ENCODE data around the gene CLRN1. TPM values are rescaled to one million over a fixed set of nuclear protein-coding genes. Genes with fewer than 3 reads are reported as not detected.

CLRN1 gene
- polyA plus RNA-seq, 1 of the 3 experiments (the other 2 are of a cell fraction): not detected

DNA sequence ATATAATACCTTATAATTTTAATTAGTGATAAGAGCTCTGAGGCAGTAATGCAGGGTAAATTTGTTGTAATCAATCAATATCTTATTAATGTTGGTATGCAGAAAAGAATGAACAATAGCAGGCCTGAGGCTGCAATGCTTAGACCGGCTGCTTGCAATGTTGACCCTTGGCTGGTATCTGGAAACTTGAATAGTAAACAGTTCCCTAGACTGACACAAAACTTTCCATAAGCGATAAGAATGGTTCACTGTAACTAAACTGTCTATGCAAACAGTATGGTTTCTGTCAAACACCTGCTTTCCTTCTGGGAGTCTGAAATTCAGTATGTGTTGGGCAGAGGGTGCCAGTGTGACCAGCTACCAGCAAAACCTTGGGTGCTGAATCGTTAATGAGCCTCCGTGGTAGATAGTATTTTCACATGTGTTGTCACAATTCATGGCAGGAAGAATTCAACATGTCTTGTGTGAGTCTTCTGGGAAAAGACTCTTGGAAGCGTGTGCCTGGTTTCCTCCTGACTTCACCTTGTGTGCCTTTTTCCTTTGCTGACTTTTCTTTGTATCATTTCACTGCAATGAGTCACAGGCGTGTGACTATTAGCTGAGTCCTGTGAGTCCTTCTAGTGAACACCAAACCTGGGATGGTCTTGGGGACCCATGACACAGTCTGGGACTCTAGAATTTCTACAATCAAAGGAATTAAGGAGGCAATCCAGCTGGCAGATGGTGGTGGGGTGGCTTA is 30.7 kb upstream of the CLRN1 start:
- Histone ChIP-seq H3K9me3 (no peaks in the 10 kb centered on the region), H3F3A (replicated peaks; ENCODE audit: insufficient read depth) (no peaks in the 10 kb centered on the region), H3K27me3 (ENCODE audit: insufficient read depth) (peaks cover 5% of the 10 kb centered on the region; the same call in 1 of the 2 replicates), H3K4me2 (no peak overlapping the region), H3K9ac (no peak overlapping the region), H2AFZ (ENCODE audit: low read depth) (no peak overlapping the region), H3K27ac (ENCODE audit: low read depth in 2 of 2, low read length in 1 of 2) (no peak overlapping the region), H3K9me2 (no peaks in the 10 kb centered on the region), H3K79me2 (ENCODE audit: insufficient read depth) (no peaks in the 10 kb centered on the region), H3K4me3 (ENCODE audit: low read depth in 2 of 2, low read length in 1 of 2) (no peak overlapping the region), H3K36me3 (replicated peaks in 1 of 2; ENCODE audit: control insufficient read depth in 1 of 2, insufficient read depth in 2 of 2, low read length in 1 of 2) (no peaks in the 10 kb centered on the region), H4K20me1 (ENCODE audit: insufficient read depth) (no peaks in the 10 kb centered on the region), H3K4me1 (ENCODE audit: control insufficient read depth in 1 of 2, insufficient read depth in 2 of 2, low read depth in 1 of 2, low read length in 1 of 2) (no peaks in the 10 kb centered on the region)
- 23% methylated on average over 6 of the region's 6 CpGs for WGBS (ENCODE audit: low lambda C conversion rate)
- ChIA-PET POLR2A (no interaction called here), CTCF (interaction anchor here (0.9 kb wide), 1 partner anchor 13 kb away, joined by 4 read pairs; no protein-coding TSS in a partner anchor)
- TF ChIP-seq PBX3 (IDR thresholded peaks at IDR 0.05) (no peak), IRF3 (IDR thresholded peaks at IDR 0.05; ENCODE audit: low read depth, low read length) (no peak), FOXM1 (IDR thresholded peaks at IDR 0.05; ENCODE audit: low read depth) (no peak)
- DNase-seq: no peak

GRCh38 chr3:151002003-151002981 is 29.8 kb upstream of the CLRN1 start:
- Histone ChIP-seq H3K9me3 (no peaks in the 10 kb centered on the region), H4K20me1 (ENCODE audit: insufficient read depth) (no peaks in the 10 kb centered on the region), H3K4me2 (no peak overlapping the region), H3K79me2 (ENCODE audit: insufficient read depth) (no peaks in the 10 kb centered on the region), H3K27ac (ENCODE audit: low read depth in 2 of 2, low read length in 1 of 2) (no peak overlapping the region), H3K4me1 (ENCODE audit: control insufficient read depth in 1 of 2, insufficient read depth in 2 of 2, low read depth in 1 of 2, low read length in 1 of 2) (no peaks in the 10 kb centered on the region), H3K27me3 (ENCODE audit: insufficient read depth) (peaks cover 5% of the 10 kb centered on the region; the same call in 1 of the 2 replicates), H3K9ac (no peak overlapping the region), H3K9me2 (no peaks in the 10 kb centered on the region), H2AFZ (ENCODE audit: low read depth) (no peak overlapping the region), H3K4me3 (ENCODE audit: low read depth in 2 of 2, low read length in 1 of 2) (no peak overlapping the region), H3K36me3 (replicated peaks in 1 of 2; ENCODE audit: control insufficient read depth in 1 of 2, insufficient read depth in 2 of 2, low read length in 1 of 2) (no peaks in the 10 kb centered on the region), H3F3A (replicated peaks; ENCODE audit: insufficient read depth) (no peaks in the 10 kb centered on the region)
- TF ChIP-seq TAF1 (IDR thresholded peaks at IDR 0.05; ENCODE audit: borderline replicate concordance, low read depth, low read length): no peak
- TF ChIP-seq, protein P1, sequence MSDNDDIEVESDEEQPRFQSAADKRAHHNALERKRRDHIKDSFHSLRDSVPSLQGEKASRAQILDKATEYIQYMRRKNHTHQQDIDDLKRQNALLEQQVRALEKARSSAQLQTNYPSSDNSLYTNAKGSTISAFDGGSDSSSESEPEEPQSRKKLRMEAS (IDR thresholded peaks at IDR 0.05; ENCODE audit: low read depth): no peak
- ChIA-PET POLR2A (no interaction called here), CTCF (no interaction called here)
- 14% methylated on average over 5 of the region's 5 CpGs for WGBS (ENCODE audit: low lambda C conversion rate)
- no peak for DNase-seq

All from SK-N-SH (cell line).